Left lung (tissue), 10 donors: ENCODE measurements around the gene ANKRD60. TPM values are rescaled to one million over a fixed set of nuclear protein-coding genes. Genes with fewer than 3 reads are reported as not detected.

Experiments used
- ATAC-seq: fragments of 200-7000 bp; cut with Tn5 transposase; one replicate; pipeline ENCODE4 v1.9.1; 2020; ENCODE audit warnings: moderate library complexity
- DNase-seq, 4 donors: peaks; one replicate each; pipeline ENCODE4 v3.0.0-alpha.2; 2013 to 2020
- H3K27ac ChIP-seq, 2 donors: fragments of 200-600 bp; sonication (generic) in 1 of 2; one replicate each; pipeline versions ENCODE4 v1.5.0 to v1.8.0; 2020 to 2021
- H3K27me3 ChIP-seq, 2 donors: fragments of 200-600 bp; sonication (generic) in 1 of 2; one replicate each; pipeline versions ENCODE4 v1.5.0 to v1.8.0; 2020 to 2021
- H3K36me3 ChIP-seq, 2 donors: fragments of 200-600 bp; sonication (generic) in 1 of 2; one replicate each; pipeline versions ENCODE4 v1.5.0 to v1.8.0; 2020 to 2021
- H3K4me1 ChIP-seq, 2 donors: fragments of 200-600 bp; one replicate each; pipeline ENCODE4 v1.8.0; 2021
- H3K4me3 ChIP-seq, 2 donors: fragments of 200-600 bp; sonication (generic) in 1 of 2; one replicate each; pipeline versions ENCODE4 v1.5.0 to v1.8.0; 2020 to 2021; ENCODE audit warnings: mild to moderate bottlenecking in 1 of 2
- H3K9me3 ChIP-seq, 2 donors: fragments of 200-600 bp; sonication (generic) in 1 of 2; one replicate each; pipeline versions ENCODE4 v1.5.0 to v1.8.0; 2020 to 2021
- CTCF ChIP-seq, 2 donors: fragments of 200-600 bp; sonication (generic) in 1 of 2; IDR thresholded peaks; one replicate each; pipeline versions ENCODE4 v1.5.0 to v1.8.0; 2021; ENCODE audit warnings: antibody characterized with exemption in 2 of 2
- intact Hi-C, 2 donors: fragments of 100-400 bp; cut with DNase I; formaldehyde crosslinking; loops; one replicate each; pipeline versions ENCODE4 v1.11.2 to v1.14.2; 2022
- polyA plus RNA-seq, 6 donors: library from polyadenylated mRNA; unstranded; fragments of 120-200 nt; gene quantifications; one replicate each; pipeline ENCODE4 v1.2.1, GENCODE V29; 2013; ENCODE audit not compliant: insufficient read length in 6 of 6
- total RNA-seq, 2 donors: library from RNA; stranded (reverse); fragmentation: NEBNext Ultra II Directional; extraction: Animal tissue kit (Norgen Biotek cat#: 25700); gene quantifications; one replicate each; pipeline ENCODE4 v1.2.1, GENCODE V29; 2021
- donor health status: DM: no; HTN: yes; CAD: no.
- donor health status: DM: no; HTN: no; CAD: no.

ANKRD60 gene
- total and polyA plus RNA-seq, 8 donors, result not detected

GRCh38 chr20:58174708-58175280 is 53.7 kb downstream of the ANKRD60 start:
- intact Hi-C loops, result loop anchor here in 1 of 2 donors (5.0 kb wide), 1 partner anchor 517 kb away; no protein-coding TSS in a partner anchor
- H3K27me3 ChIP-seq, result peaks cover 2 to 12% of the 10 kb centered on the region in 2 donors
- TF ChIP-seq CTCF (IDR thresholded peaks at IDR 0.05), result no peak
- H3K36me3 ChIP-seq, result no peaks in the 10 kb centered on the region
- H3K27ac ChIP-seq, result peak overlapping the region; percentile 23 to 59
- no peaks in the 10 kb centered on the region for H3K9me3 ChIP-seq
- DNase-seq (peak in 2 of 4 donors; percentile 4 to 49), ATAC-seq (peak; percentile 24)
- peaks cover 6 to 7% of the 10 kb centered on the region in 2 donors for H3K4me1 ChIP-seq
- H3K4me3 ChIP-seq, result no peak overlapping the region

- TF ChIP-seq CTCF (IDR thresholded peaks at IDR 0.05), result no peak
- DNase-seq (peak in 3 of 4 donors; percentile 16 to 50 (median 46)), ATAC-seq (peak; percentile 28)
- intact Hi-C loops, result no loop called here
- Histone ChIP-seq H3K27me3 (peaks cover 0 to 5% of the 10 kb centered on the region in 2 donors), H3K4me1 (no peaks in the 10 kb centered on the region), H3K27ac (peak overlapping the region in 1 of 2 donors; percentile 23), H3K9me3 (no peaks in the 10 kb centered on the region), H3K36me3 (no peaks in the 10 kb centered on the region), H3K4me3 (no peak overlapping the region)
Observed at GRCh38 chr20:58173930-58174707, 54.3 kb downstream of the ANKRD60 start.

- H3K36me3 ChIP-seq, result no peaks in the 10 kb centered on the region
- H3K9me3 ChIP-seq, result no peaks in the 10 kb centered on the region
- no peak for TF ChIP-seq CTCF (IDR thresholded peaks at IDR 0.05)
- ATAC-seq (no peak), DNase-seq (peak in 1 of 4 donors; percentile 53)
- H3K4me1 ChIP-seq, result no peaks in the 10 kb centered on the region
- H3K27me3 ChIP-seq, result no peaks in the 10 kb centered on the region
- intact Hi-C loops, result no loop called here
- H3K27ac ChIP-seq, result no peak overlapping the region
- H3K4me3 ChIP-seq, result no peak overlapping the region
Observed at GRCh38 chr20:58173091-58173490, 55.4 kb downstream of the ANKRD60 start.

- no peak for TF ChIP-seq CTCF (IDR thresholded peaks at IDR 0.05)
- Histone ChIP-seq H3K27me3 (no peaks in the 10 kb centered on the region), H3K4me3 (no peak overlapping the region), H3K4me1 (no peaks in the 10 kb centered on the region), H3K36me3 (no peaks in the 10 kb centered on the region), H3K27ac (no peak overlapping the region), H3K9me3 (no peaks in the 10 kb centered on the region)
- intact Hi-C loops, result no loop called here
- DNase-seq, result peak in 1 of 4 donors; percentile 20
- ATAC-seq, result no peak
Observed at GRCh38 chr20:58171796-58172425, 56.5 kb downstream of the ANKRD60 start.

GRCh38 chr20:58169450-58169849 is 59.0 kb downstream of the ANKRD60 start:
- no peaks in the 10 kb centered on the region for H3K9me3 ChIP-seq
- ATAC-seq, result no peak
- H3K27me3 ChIP-seq, result no peaks in the 10 kb centered on the region
- no peaks in the 10 kb centered on the region for H3K36me3 ChIP-seq
- H3K27ac ChIP-seq, result no peak overlapping the region
- no peaks in the 10 kb centered on the region for H3K4me1 ChIP-seq
- H3K4me3 ChIP-seq, result no peak overlapping the region
- TF ChIP-seq CTCF (IDR thresholded peaks at IDR 0.05), result no peak
- intact Hi-C loops, result no loop called here
- DNase-seq, result no peak
